Gastrocnemius medialis (tissue), 4 donors: Measurements from ENCODE around the gene B4GALT2. TPM values are rescaled to one million over a fixed set of nuclear protein-coding genes. Genes with fewer than 3 reads are reported as not detected.

Source experiments
- ATAC-seq, 2 donors: fragments of 150-250 bp; one replicate each; pipeline ENCODE4 v1.9.1; 2016
- DNase-seq, 2 donors: peaks; one replicate each; pipeline ENCODE4 v3.0.0-alpha.2; 2019
- H3K27ac ChIP-seq, 4 donors: fragments of 200-600 bp; sonication (generic); 1 replicate in 1 of 4; 2 replicates in 3 of 4; pipeline ENCODE4 v1.5.1; 2016 to 2018; ENCODE audit warnings: mild to moderate bottlenecking in 2 of 4, moderate library complexity in 1 of 4
- H3K27me3 ChIP-seq, 3 donors: fragments of 200-600 bp; sonication (generic) in 2 of 3; 1 replicate in 1 of 3; 2 replicates in 2 of 3; pipeline versions ENCODE4 v1.5.1 to v1.6.0; 2016 to 2019; ENCODE audit warnings: mild to moderate bottlenecking in 1 of 3, moderate library complexity in 1 of 3
- H3K36me3 ChIP-seq, 2 donors: fragments of 200-600 bp; sonication (generic) in 1 of 2; one replicate each; pipeline ENCODE4 v1.5.1; 2017 to 2018
- H3K4me1 ChIP-seq, 2 donors: fragments of 200-600 bp; sonication (generic) in 1 of 2; one replicate each; pipeline ENCODE4 v1.5.1; 2016 to 2017; ENCODE audit warnings: mild to moderate bottlenecking in 2 of 2
- H3K4me3 ChIP-seq, 4 donors: fragments of 200-600 bp; sonication (generic) in 3 of 4; 1 replicate in 1 of 4; 2 replicates in 3 of 4; pipeline ENCODE4 v1.5.1; 2016 to 2019; ENCODE audit warnings: mild to moderate bottlenecking in 2 of 4
- H3K9me3 ChIP-seq, 3 donors: fragments of 200-600 bp; sonication (generic) in 2 of 3; 1 replicate in 1 of 3; 2 replicates in 2 of 3; pipeline ENCODE4 v1.5.1; 2016 to 2019
- CTCF ChIP-seq, 5 experiments: fragments of 450-650 bp in 3 of 5; fragments of 200-600 bp in 2 of 5; sonication (generic) in 2 of 5; IDR thresholded peaks in 4 of 5; conservative IDR thresholded peaks in 1 of 5; 1 replicate in 4 of 5; 2 replicates in 1 of 5; pipeline ENCODE4 v1.5.1; 2016 to 2019; ENCODE audit warnings: antibody characterized with exemption in 5 of 5, mild to moderate bottlenecking in 3 of 5, moderate library complexity in 3 of 5
- POLR2A ChIP-seq, 2 donors: fragments of 450-650 bp; IDR thresholded peaks; one replicate each; pipeline ENCODE4 v1.6.1; 2017; ENCODE audit warnings: antibody characterized with exemption in 2 of 2, mild to moderate bottlenecking in 2 of 2, moderate library complexity in 2 of 2
- in situ Hi-C, 4 donors: fragments of 200-750 bp; cut with MboI; loops; one replicate each; pipeline versions ENCODE4 v1.15.0 to v1.8.0; 2017; ENCODE audit warnings: low sequenced_read_pairs in 4 of 4
- intact Hi-C: fragments of 100-400 bp; cut with DNase I; formaldehyde crosslinking; loops from one replicate; pipeline ENCODE4 v1.15.1; 2023; ENCODE audit warnings: low total_unique reads
- total RNA-seq, 4 donors: library from RNA; depleted of rRNA; stranded (reverse); fragments of >200 nt; gene quantifications; one replicate each; pipeline versions ENCODE4 v1.1.0 to v1.2.3, GENCODE V29; 2016

The B4GALT2 gene
- total RNA-seq, 4 donors from 2014 or later = 63.5 to 97.8 (median 72.1) TPM

DNA sequence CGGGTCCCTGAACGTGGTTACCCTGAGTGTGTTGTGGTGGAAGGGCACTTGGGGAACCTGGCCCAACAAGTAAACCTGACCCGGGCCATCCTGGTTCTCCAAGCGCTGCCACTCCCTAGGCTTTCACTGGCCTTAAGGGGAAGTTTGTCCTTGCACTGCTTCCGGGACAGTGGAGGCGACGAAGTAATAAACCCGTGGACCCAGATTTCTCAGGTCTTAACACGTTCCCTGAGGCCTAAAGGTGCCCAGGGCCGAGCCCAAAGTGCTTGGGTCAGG, 12.1 kb downstream of the B4GALT2 start:
- intact Hi-C loops (loop anchor here (1.0 to 5.0 kb wide), 2 partner anchors 11 to 41 kb away; partner anchors contain the start of gene SLC6A9), in situ Hi-C loops (loop anchor here in 1 of 4 donors (10.0 kb wide), 1 partner anchor 54 kb away; no protein-coding TSS in a partner anchor)
- no peaks in the 10 kb centered on the region for H3K36me3 ChIP-seq
- H3K9me3 ChIP-seq = no peaks in the 10 kb centered on the region
- peaks cover 0 to 17% of the 10 kb centered on the region in 2 donors for H3K4me1 ChIP-seq
- no peak for TF ChIP-seq POLR2A (IDR thresholded peaks at IDR 0.05)
- no peak for TF ChIP-seq CTCF (IDR thresholded peaks at IDR 0.05 in 4 of 5, conservative IDR thresholded peaks at IDR 0.05 in 1 of 5)
- H3K27me3 ChIP-seq = no peaks in the 10 kb centered on the region
- peak overlapping the region; percentile 63 to 95 (median 70) for H3K4me3 ChIP-seq
- ATAC-seq (peak; percentile 37 to 54), DNase-seq (no peak)
- H3K27ac ChIP-seq = peak overlapping the region; percentile 71 to 83 (median 76)

- in situ Hi-C loops (loop anchor here in 1 of 4 donors (10.0 kb wide), 1 partner anchor 53 kb away; no protein-coding TSS in a partner anchor), intact Hi-C loops (loop anchor here (1.0 to 5.0 kb wide), 2 partner anchors 11 to 41 kb away; partner anchors contain the start of gene SLC6A9)
- DNase-seq = peak; percentile 77 to 81
Measured at GRCh38 chr1:43991476-43992231, 12.6 kb downstream of the B4GALT2 start, which contains the start of gene CCDC24. Gene CCDC24 (plus strand): TSS chr1:43991599. CDS start chr1:43991879, 280 bp downstream.

DNA sequence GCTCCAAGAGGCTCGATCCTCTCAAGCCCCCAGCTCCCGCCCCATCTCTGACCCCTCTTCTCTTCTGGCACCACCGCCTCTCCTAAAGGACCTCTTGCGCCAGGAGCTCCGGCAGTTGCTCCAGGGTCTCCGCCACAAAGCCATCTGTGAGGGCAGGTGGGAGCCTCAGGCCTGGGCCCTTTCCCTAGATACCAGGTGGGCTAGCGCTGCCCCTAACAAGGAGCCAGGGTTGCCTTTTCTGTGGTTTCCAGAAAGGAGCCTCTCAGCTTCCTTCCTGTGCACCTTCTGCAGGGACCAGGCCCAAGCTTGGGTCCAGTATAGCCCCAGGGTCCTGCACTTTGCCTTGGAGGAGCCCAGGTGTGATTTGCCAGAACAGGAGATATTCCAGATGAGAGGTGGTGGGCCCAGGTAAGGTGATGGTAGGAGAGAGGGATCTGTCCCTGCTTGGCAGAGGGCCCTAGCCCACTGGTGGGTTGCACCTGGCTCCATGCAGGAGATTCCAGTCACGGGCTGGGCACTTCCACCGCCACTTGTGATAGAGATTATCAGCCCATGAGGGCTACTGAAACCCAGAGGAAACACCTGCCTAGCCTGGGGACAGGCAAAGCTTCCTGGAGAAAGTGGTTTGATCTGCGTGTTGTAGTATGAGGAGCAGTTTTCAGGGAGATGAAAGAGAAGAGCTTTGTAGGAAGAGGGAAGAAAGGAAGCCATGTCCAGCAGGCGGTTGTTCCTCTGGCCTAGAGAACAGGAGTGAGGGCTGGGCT, 13.4 kb downstream of the B4GALT2 start:
- in situ Hi-C loops = loop anchor here in 1 of 4 donors (10.0 kb wide), 1 partner anchor 52 kb away; no protein-coding TSS in a partner anchor
- ATAC-seq = no peak
- H3K27ac ChIP-seq = peak overlapping the region in 2 of 4 donors; percentile 79 to 83

More at GRCh38 chr1:43991476-43992231, 12.6 kb downstream of the B4GALT2 start, which contains the start of gene CCDC24:
- Histone ChIP-seq H3K9me3 (no peaks in the 10 kb centered on the region), H3K27me3 (no peaks in the 10 kb centered on the region), H3K4me1 (peaks cover 0 to 17% of the 10 kb centered on the region in 2 donors), H3K27ac (peak within 1 kb of the TSS; percentile 71 to 83 (median 76)), H3K4me3 (peak within 1 kb of the TSS; percentile 63 to 95 (median 70)), H3K36me3 (no peaks in the 10 kb centered on the region)
- ATAC-seq = peak; percentile 89 to 92
- TF ChIP-seq POLR2A (IDR thresholded peaks at IDR 0.05) = peak; percentile 6 to 30
- TF ChIP-seq CTCF (IDR thresholded peaks at IDR 0.05 in 4 of 5, conservative IDR thresholded peaks at IDR 0.05 in 1 of 5) = no peak

More for the DNA sequence above, 13.4 kb downstream of the B4GALT2 start:
- Histone ChIP-seq H3K4me1 (peaks cover 0 to 17% of the 10 kb centered on the region in 2 donors), H3K9me3 (no peaks in the 10 kb centered on the region), H3K27me3 (no peaks in the 10 kb centered on the region), H3K4me3 (peak overlapping the region; percentile 63 to 95 (median 70)), H3K36me3 (no peaks in the 10 kb centered on the region)
- intact Hi-C loops = loop anchor here (5.0 kb wide), 1 partner anchor 40 kb away; the partner anchor contains the start of gene SLC6A9
- TF ChIP-seq POLR2A (IDR thresholded peaks at IDR 0.05) = no peak
- no peak for TF ChIP-seq CTCF (IDR thresholded peaks at IDR 0.05 in 4 of 5, conservative IDR thresholded peaks at IDR 0.05 in 1 of 5)
- DNase-seq = peak in 1 of 2 donors; percentile 36
